Uterus (tissue), 2 donors: ENCODE results near the gene MYOZ2.

Source experiments
- POLR2A ChIP-seq, 2 donors: fragments of 450-650 bp; IDR thresholded peaks; one replicate each; pipeline ENCODE4 v1.6.1; 2016; ENCODE audit warnings: antibody characterized with exemption in 2 of 2, mild to moderate bottlenecking in 1 of 2, moderate library complexity in 1 of 2
- TF ChIP-seq, protein P1 (sequence below), 4 experiments: fragments of 200-600 bp in 2 of 4; fragments of 450-650 bp in 2 of 4; sonication (generic) in 2 of 4; IDR thresholded peaks; one replicate each; pipeline ENCODE4 v1.5.1; 2016 to 2019; ENCODE audit warnings: antibody characterized with exemption in 4 of 4, mild to moderate bottlenecking in 2 of 4, moderate library complexity in 1 of 4

DNA sequence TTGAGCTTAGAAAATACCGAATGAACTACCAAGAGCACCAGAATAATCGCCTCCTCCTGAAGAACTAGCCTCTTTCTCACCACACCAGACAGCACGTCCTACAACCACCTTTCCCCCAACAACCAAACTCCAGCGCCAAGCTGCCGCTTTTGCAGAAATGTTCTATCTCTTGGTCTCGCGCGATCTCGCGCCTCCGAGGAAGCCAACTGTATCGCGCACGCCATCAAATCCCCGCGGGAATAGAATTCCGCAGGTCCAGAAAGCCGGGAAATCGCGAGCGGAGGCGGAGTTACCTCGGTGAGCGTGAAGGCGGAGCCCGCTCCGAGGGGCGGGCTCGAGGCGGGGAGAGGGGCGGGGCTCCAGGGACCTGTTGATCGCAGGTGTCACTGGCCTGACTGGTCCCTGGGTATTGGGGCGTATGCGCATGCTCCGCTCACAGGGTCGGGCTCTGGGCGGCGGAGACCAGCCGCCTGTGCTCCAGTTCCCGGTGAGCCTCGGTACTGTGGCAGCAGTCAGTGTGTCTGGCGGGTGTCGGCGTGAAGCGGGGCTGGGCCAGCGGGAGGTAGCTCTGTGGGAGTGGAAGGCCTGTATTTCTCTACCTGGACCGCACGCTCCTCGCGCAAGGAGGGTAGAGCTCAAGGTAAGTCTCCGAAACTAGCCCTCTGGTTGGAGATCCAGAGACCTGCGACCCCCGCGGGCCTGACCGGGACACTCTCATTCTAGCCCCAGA is 76.8 kb downstream of the MYOZ2 start, which contains the start of gene USP53:
- TF ChIP-seq POLR2A (IDR thresholded peaks at IDR 0.05), result peak; percentile 96 to 97
- TF ChIP-seq, protein P1, sequence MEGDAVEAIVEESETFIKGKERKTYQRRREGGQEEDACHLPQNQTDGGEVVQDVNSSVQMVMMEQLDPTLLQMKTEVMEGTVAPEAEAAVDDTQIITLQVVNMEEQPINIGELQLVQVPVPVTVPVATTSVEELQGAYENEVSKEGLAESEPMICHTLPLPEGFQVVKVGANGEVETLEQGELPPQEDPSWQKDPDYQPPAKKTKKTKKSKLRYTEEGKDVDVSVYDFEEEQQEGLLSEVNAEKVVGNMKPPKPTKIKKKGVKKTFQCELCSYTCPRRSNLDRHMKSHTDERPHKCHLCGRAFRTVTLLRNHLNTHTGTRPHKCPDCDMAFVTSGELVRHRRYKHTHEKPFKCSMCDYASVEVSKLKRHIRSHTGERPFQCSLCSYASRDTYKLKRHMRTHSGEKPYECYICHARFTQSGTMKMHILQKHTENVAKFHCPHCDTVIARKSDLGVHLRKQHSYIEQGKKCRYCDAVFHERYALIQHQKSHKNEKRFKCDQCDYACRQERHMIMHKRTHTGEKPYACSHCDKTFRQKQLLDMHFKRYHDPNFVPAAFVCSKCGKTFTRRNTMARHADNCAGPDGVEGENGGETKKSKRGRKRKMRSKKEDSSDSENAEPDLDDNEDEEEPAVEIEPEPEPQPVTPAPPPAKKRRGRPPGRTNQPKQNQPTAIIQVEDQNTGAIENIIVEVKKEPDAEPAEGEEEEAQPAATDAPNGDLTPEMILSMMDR (IDR thresholded peaks at IDR 0.05), result peak in 1 of 4 experiments; percentile 59
